IPS-NIHi7 (cell line): ENCODE measurements around the gene TAF11L9.
"Not testable (repeated sequence)": the region's sequence is repeated elsewhere in the genome, so short reads cannot be mapped to it uniquely, and the experiment has no call there.

Experiments used
- DNase-seq: peaks from one replicate; pipeline ENCODE4 v3.0.0; 2012; ENCODE audit warnings: mixed read lengths; ENCODE audit errors: extremely low spot score

Gene TAF11L9

DNA sequence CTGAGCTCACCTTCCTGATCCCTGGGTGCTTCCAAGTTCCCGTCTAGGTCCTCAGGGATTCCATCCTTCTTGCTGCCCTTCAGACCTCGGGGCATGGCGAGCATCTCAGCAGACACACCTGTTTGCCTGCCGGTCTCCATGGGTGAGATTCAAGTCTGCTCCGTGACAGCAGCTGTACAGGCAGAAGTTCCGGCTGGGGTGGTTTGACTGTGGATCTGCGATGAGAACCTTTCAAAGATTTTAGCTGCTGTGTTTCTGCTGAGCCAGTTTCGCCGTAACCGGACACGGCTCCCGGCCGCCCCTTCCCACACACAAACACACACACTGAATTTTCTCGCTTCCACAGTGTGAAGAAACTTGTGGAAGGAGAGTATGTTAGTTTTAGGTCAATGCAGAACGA lies at the start of gene TAF11L9:
TAF11L9 (minus strand) TSS at position 140 of the 400 bp plus-strand sequence.
- DNase-seq: not testable (repeated sequence)

DNA sequence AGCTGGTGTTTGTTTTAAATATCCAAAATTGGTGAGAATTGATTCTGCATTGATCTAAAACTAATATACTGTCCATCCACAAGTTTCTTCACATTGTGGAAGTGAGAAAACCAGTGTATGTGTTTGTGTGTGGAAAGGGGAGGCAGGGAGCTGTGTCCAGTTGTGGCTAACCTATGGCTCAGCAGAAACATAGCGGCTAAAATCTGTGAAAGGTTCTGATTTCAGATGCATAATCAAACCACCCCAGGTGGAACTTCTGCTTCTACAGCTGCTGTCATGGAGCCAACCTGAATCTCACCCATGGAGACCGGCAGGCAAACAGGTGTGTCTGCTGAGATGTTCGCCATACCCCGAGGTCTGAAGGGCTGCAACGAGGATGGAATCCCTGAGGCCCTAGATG lies 40.0 kb upstream of the TAF11L9 start, which contains the start of gene TAF11L14:
TAF11L14 (plus strand) TSS at position 301 of the 400 bp plus-strand sequence.
- DNase-seq: no peak

GRCh38 chr5:17631788-17632187 lies 37.6 kb upstream of the TAF11L9 start, which contains the start of gene TAF11L13:
TSS of gene TAF11L13 (plus strand) at chr5:17632088.
- DNase-seq: not testable (repeated sequence)

- no peak for DNase-seq
These were observed 31.5 kb upstream of the TAF11L9 start for GRCh38 chr5:17625686-17626085.

GRCh38 chr5:17620627-17621026 lies 26.4 kb upstream of the TAF11L9 start:
- peak; percentile 63 for DNase-seq

DNA sequence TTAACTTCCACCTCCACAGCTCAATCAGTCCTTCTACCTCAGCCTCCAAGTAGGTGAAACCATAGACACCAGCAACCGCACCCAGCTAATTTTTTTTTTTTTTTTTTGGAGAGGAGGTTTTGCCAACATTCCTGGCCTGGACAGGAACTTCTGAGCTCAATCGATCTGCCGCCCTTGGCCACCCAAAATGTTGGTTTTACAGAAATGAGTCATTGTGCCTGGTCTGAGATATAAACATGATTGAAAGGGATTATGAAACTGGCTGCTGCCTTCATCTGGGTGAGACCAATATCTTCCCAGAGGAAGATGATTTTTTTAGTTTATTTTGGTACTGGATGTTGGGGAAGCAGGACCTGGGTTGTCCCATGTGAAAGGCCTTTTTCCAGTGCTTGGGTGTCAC lies 25.2 kb upstream of the TAF11L9 start:
- DNase-seq: no peak

GRCh38 chr5:17614872-17615605 lies 20.8 kb upstream of the TAF11L9 start:
- DNase-seq: no peak

GRCh38 chr5:17610092-17610491 lies 15.9 kb upstream of the TAF11L9 start, which contains the start of gene TAF11L12:
TSS of gene TAF11L12 (plus strand) at chr5:17610392.
- DNase-seq: not testable (repeated sequence)

DNA sequence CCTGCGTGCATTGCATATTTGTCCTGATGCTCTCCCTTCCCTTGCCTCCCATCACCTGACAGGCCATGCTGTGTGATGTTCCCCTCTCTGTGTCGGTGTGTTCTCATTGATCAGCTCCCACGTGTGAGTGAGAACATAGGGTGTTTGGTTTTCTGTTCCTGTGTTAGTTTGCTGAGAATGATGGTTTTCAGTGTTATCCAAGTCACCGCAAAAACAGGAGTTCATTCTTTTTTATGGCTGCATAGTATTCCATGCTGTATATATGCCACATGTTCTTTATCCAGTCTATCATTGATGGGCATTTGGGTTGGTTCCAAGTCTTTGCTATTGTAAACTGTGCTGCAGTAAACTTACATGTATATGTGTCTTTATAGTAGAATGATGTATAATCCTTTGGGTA lies 13.3 kb upstream of the TAF11L9 start:
- DNase-seq: not testable (repeated sequence)

DNA sequence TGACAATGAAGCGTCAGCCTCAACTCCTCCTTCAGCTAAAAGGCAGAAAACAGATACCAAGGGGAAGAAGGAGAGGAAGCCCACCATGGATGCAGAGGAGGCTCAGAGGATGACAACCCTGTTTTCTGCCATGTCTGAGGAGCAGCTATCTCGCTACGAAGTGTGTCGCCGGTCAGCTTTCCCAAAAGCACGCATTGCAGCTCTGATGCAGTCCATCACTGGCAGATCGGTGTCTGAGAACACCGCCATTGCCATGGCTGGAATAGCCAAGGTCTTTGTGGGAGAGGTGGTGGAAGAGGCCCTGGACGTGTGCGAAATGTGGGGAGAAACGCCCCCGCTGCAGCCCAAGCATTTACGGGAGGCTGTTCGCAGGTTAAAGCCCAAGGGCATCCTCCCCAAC lies 10.8 kb upstream of the TAF11L9 start:
- DNase-seq: no peak

- not testable (repeated sequence) for DNase-seq
These were observed 9.7 kb upstream of the TAF11L9 start, which contains the start of gene TAF11L11 for GRCh38 chr5:17603880-17604279. TSS of gene TAF11L11 (plus strand) at chr5:17604183.

- DNase-seq: not testable (repeated sequence)
These were observed 3.5 kb upstream of the TAF11L9 start, which contains the start of gene TAF11L10 for GRCh38 chr5:17597728-17598127. TSS of gene TAF11L10 (minus strand) at chr5:17597828.

- not testable (repeated sequence) for DNase-seq
These were observed 3.3 kb downstream of the TAF11L9 start, which contains the start of gene TAF11L8 for GRCh38 chr5:17590860-17591259. TSS of gene TAF11L8 (minus strand) at chr5:17590960.

DNA sequence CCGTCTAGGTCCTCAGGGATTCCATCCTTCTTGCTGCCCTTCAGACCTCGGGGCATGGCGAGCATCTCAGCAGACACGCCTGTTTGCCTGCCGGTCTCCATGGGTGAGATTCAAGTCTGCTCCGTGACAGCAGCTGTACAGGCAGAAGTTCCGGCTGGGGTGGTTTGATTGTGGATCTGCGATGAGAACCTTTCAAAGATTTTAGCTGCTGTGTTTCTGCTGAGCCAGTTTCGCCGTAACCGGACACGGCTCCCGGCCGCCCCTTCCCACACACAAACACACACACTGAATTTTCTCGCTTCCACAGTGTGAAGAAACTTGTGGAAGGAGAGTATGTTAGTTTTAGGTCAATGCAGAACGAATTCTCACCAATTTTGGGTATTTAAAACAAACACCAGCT lies 8.5 kb downstream of the TAF11L9 start, which contains the start of gene TAF11L7:
TAF11L7 (minus strand) TSS at position 101 of the 400 bp plus-strand sequence.
- DNase-seq: not testable (repeated sequence)
